GM18526 (cell line): Measurements from ENCODE around the gene DRC1.

Source experiments
- POLR2A ChIP-seq: IDR thresholded peaks from 3 replicates; pipeline ENCODE4 v1.6.1; 2011; ENCODE audit not compliant: insufficient read length; ENCODE audit errors: extremely low read depth

The DRC1 gene

DNA sequence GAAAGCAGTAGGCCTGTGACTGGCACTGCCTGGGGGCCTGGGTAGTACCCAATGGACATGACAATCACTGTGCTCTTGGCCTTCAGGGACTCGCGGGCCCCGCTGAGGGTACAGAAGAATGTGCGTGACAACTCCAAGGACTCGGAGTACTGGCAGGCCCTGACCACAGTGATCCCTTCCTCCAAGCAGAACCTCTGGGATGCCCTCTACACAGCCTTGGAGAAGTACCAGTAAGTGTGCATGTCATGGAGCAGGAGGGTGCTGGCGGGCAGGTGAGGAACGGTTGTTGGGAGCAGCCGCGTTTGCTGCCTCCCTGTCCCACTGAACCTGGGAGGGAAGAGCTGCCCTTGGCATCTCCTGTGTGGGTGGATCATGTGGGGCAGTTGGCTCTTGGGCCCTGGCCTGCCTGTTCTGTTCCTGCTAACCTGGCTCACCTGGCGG lies 52.9 kb downstream of the DRC1 start:
- TF ChIP-seq POLR2A, result no peak

DNA sequence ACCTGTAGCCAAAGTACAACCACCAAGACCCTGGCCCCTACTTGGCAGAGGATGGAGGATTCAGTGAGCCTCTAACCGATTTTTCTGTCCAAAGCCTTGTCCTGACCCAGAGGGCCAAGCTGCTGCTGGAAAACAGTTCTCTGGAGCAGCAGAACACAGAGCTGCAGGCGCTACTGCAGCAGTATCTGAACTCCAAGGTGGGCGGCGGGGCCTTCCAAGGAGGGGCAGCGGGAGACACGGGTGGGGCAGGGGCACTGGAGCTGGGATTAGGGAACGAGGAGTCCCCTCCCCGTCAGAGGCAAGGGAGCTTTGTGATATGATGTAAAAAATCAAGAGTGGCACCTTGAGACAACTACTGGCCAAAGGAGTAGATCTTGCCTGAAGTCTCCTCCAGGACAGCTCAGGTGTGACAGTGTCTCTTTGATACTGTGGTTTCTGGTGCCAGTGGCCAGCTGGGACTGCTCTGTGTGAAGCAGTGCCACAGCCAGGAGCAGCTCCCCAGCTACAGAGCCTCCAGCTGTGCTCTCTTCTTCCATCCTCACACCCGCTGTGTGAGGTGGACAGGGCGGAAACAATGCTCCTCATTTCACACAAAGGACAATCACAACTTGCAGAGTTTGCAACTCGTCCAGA lies 53.4 kb downstream of the DRC1 start:
- no peak for TF ChIP-seq POLR2A

DNA sequence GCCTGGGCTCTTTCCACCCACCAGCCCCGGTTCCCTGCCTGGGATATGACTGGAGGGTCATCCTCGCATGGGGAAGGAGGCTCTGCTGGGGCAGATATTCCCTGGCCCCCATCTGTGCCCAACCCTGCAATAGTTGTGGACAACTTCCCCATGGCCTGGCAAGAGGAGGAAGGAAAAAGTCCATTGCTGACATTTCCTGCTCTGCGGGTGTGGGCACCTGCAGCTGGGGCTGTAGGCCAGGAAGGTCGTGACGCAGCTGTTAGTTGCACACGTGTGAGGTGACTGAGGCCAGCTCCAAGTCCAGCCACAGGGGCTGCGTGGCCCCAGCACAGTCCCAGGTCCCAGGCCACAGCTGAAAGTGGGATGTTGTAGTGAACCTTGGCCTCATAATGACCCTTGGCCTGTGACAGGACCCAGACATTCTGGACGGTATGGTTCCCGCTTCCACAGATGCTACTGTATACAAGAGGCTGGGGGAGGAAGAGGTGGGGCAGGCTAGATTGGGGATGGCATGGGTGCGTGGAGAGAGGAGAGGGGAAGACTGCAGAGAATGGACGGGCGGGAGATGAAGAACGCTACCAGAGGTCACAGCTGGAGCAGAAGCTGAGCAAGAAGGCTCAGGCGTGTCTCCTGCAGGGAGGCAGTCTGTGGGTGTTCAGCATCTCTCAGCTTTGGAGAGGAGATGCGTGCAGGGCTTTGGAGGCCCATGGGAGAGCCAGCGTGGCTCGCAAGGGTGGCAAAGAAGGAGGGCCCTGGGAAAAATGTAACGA lies 54.1 kb downstream of the DRC1 start:
- no peak for TF ChIP-seq POLR2A

DNA sequence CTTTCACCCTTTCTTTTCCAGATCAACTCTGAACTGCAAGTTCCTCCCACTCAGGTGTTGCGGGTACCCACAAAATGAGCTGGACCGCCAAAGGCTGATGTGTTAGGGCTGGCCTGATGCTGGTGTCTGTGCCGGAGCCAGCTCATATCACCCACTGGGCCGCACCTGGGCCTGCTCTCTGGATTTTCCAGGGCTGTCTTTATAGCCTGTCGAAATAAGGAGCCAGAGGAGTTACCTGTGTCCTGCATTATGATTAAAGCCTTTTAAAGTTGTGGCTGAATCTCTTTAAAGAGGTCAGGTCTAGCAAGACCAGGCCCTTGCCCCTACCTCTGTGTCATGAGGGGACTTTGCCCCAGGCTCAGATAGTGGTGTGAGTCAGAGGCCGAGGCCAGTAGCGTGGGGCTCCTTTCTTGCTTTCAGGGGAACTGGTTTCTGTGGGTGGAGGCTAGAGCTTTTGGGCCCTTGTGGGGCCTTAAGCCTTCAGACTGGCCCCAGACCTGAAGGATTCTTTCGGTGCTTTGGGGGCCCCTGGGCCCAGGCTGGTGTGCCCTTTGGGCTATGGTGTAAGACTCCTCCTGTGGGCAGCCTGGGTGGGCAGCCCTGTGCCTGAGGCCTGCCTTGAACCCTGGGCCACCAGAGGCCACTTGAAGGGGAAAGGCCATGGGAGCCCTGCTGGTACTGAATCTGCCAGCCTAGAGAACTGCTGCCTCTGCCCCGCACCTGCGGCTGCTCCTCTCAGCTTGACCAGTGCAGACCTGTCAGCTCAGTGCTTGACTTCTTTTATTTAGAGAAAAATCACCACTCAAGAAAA lies 54.9 kb downstream of the DRC1 start:
- no peak for TF ChIP-seq POLR2A

DNA sequence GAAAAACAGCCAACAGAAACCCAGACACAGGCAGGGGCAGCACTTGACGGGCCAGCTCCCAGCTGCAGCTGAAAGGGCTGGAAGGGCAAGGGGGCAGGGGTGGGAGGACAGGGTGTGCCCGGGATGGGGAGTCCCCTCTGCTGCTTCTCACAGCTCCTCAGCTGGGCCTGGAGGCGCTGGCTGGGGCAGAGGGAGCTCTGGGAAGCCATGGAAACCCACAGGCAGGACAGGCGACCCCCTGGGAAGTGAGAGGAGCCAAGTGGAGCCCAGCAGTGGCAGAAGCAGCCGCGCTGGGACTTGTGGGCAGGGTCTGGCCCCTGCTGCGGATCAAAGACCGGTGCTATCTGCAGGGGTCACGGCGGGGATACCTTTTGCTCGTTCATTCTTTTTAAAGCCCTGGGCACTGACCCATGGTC lies 55.5 kb downstream of the DRC1 start:
- TF ChIP-seq POLR2A, result no peak

DNA sequence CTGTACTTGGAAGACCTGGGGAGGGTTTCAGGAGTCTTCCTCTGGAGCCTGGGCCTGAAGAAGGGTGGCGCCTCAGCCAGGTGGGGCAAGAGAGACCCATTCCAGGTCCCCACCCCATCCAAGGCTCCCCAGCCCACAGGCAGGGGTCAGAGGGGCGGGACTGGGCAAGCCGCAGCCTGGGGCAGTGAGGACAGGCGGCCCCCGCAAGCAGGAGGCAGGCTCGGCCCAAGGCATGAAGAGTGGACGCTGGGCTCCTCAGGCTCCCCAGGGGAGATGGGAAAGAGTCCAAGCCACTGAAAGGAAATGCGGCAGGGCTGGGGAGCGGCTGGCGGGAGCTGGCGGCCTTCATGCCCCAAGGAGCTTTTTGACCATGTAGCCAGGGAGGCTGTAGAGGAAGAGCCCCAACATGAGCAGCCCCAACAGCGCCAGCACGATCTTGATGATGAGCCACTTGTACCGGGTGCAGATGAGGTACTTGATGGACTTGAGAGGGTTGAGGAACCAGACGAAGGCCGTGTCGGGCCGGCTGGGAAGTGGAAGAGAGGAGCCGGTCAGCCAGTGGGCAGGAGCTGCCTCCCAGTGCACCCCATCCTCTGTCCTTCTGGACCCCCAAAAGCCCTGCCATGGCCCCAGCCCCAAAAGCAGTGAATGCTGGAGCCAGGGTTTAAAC lies 56.1 kb downstream of the DRC1 start:
- no peak for TF ChIP-seq POLR2A

DNA sequence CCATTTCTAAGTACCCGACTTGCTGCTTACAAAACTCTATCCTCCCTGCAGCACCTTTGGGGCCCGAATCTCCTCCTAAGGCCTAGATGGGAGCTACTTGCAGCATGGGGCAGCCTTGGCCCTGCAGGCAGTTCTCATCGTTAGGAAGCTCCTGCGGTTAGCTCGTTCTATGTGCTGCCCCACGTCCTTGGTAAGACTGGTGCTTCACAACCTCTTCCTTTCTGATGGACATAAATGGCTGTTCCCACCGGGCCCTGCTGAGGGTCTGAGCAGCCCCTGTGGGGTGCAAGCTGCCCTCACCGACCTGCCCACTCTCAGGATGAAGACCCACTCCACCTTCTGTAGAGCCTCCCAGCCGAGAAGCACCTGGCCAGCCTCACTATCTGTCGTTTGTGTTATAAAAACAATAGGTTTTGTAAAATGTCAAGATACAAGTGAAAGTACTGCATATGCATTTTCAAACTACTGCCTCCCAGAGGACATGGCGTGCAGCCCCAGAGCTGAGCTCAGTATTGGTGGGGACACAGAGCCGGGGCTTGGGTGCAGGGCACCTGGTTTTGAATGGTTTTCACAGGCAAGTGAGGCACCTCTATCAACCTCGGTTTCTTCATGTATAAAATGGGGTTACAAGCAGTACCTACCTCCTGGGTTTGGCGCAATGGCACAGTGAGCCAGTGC lies 56.8 kb downstream of the DRC1 start:
- no peak for TF ChIP-seq POLR2A

DNA sequence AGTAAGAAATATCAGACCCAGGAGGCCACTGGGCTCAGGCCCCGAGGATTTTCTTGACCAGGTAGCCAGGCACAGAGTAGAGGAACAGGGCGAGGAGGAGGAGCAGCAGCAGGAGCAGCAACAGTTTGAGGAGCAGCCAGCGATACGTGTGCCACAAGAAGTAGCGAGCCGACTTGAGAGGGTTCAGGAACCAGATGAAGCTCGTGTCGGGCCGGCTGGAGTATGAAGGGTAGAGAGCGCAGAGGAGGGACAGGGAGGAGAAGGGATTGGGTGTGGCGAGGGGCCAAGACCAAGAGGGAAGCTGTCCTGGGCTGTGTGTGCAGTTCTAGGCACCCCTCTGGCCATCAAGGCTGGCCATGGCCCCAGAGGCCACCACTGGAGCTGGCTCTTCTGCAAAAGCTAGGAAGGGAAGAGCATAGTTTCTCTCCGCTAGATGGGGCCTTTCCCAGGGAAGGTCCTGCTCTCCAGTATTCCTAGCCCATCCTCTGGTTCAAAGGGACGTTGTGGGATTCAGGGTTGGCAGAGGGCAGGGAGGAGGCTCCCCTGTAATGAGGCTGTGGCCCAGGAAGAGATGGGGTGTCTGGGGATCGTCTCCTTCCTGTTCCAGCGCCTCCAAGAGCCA lies 58.4 kb downstream of the DRC1 start:
- TF ChIP-seq POLR2A, result no peak

DNA sequence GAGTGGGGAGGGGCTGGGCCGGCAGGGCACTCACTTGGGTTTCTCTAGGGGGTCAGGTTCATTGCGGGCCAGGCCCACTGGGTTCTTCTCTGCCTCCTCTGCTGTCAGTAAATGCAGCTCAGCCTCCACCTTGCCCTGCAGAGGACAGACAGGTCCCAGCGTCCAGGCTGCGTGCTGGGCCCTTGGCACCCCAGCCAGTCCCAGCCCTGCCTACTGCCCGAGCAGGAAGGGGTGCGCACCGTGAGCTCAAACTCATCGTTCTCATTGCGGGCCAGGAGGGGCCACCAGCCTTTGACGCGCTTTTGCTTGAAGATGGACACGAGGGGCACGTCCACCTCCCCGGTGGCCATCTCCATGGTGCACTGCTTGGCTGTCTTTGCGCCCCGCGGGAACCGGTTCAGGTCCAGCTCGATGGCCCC lies 58.9 kb downstream of the DRC1 start:
- TF ChIP-seq POLR2A, result no peak

DNA sequence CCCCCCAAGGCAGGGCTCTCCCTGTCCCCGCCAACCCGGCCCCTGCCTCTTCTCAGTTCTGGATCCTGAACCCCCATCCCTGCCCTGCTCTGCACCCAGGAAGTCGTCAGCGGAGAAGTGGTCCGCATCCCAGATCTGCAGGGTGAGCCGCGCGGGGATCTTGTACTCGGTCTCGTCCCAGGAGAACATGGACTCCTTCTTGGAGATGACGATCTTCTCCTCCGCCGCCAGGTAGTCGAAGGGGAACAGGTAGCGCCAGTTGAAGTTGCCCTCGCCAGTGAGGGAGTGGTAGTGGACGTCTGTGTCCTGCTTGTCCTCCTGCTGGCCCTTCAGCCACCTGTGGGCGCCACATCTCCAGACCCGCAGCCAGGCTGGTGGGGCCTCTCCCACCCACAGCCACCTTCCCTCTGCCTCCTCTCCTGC lies 59.9 kb downstream of the DRC1 start:
- no peak for TF ChIP-seq POLR2A

DNA sequence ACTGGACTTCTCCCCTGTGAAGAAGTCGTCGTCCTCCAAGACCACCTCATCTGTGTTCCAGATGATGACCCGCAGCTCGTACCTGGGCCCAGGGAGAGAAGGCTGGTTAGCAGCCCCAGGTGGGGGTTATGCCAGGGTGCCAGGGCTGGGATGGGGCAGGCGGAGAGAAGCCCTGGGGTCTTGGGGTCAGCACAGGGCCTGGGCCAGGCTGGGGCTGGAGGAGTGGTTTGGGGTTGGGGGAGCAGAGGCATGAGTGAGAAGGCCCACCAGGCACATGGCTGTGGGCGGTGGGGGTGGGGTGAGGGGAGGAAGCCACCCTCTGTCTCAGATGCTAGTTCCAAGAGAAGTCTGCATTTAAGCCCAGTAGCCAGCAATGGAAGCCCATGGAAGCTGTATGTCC lies 60.4 kb downstream of the DRC1 start:
- TF ChIP-seq POLR2A, result no peak

DNA sequence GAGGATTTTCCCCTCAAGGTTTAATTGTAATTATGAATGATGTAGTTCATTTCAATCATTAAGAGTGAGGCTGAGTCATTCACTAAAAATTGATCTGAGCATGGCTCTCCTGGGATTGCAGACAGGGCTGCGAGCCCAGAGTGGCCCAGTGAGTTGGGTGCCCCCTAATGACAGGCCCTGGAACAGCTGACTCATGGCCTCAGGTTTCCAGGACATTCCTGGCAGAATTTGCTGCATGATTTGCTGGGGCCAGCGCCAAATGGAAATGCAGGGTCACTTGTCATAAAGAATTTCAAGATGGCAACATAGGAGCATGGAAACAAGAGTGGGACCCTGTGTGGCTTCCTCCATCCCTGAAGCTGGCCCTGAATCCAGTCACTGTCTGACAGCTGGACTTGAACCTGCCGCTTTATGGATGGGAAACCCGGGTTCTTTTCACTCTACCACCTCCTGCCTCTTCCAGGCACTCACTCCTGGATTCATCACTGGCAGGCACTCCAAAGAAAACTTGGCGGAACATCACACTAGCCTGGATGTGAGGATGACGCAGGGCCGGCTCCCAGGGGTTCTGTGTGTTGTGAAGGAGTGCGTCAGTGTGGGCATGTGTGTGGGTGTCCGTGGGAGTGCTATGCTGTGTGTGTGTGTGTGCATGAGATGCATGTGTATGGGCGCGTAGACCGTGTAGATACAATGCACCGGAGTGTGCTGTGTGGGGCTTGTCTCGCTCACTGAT lies 61.0 kb downstream of the DRC1 start:
- no peak for TF ChIP-seq POLR2A

DNA sequence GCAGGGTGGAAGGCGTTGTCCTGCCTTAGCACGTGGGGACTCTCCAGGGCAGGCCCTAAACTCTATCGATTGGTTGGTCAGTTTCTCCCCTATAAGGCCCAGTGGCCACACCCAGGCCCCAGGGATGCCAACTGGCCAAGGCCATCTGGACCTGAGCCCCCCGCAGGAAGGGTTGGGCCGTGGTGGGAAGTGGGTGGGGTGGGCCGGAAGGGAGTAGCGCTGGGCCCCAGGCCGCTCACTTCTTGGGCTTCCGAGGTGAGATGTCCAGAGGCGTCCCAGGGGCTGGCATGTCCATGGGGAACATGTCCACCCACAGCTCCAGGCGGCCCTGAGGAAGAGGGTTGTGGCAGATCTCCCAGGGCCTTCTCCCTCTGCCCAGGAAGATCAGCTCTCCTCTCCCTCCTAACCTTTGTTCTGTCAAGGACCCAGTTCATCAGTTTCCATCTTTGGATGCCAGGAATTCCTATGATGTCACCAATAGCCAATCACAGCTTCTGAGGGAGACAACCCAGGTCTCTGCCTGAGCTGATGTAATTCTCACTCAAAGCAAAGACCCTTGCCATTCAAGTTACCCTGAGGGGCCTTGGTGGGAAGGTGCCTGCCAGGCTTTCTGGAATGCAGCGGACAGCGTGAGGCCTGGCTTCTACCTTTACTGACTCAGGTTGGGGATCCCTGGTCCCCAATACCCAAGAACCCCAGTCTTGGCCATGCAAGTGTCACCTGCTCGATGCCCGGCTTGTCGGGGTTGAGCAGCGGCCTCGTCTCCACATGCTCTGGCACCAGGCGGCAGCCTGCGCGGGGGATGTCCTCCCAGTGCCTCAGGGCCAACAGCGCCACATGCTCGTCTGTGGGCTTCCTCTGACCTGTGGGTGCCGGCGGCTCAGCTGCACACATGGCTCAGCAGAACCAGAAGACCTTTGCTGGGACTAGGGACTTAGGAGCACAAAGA lies 61.8 kb downstream of the DRC1 start:
- no peak for TF ChIP-seq POLR2A
